ENCODE results near the gene TARDBP.

Gene TARDBP

GRCh38 chr1:11053758-11054137, 41.3 kb downstream of the TARDBP start:
- Histone ChIP-seq H3K36me3 (no peaks in the 10 kb centered on the region), H3K4me3 (ENCODE audit: low read depth in 1 of 2, low read length in 1 of 2) (no peak overlapping the region), H3K9me3 (no peaks in the 10 kb centered on the region)

GRCh38 chr1:11054181-11054580, 41.7 kb downstream of the TARDBP start:
- H3K4me3 ChIP-seq (ENCODE audit: low read depth in 1 of 2, low read length in 1 of 2), result no peak overlapping the region
- peaks cover 23% of the 10 kb centered on the region for H3K27me3 ChIP-seq
- no peaks in the 10 kb centered on the region for H3K36me3 ChIP-seq
- peaks cover 16 to 17% of the 10 kb centered on the region in 2 experiments for H3K4me1 ChIP-seq (ENCODE audit: control insufficient read depth in 1 of 2, insufficient read depth in 1 of 2, low read depth in 1 of 2, low read length in 1 of 2)
- H3K9me3 ChIP-seq, result no peaks in the 10 kb centered on the region
- no peak overlapping the region for H3K27ac ChIP-seq
- no peak for TF ChIP-seq CTCF (IDR thresholded peaks at IDR 0.05)

More at GRCh38 chr1:11053758-11054137, 41.3 kb downstream of the TARDBP start:
- Histone ChIP-seq H3K27ac (no peak overlapping the region), H3K4me1 (ENCODE audit: control insufficient read depth in 1 of 2, insufficient read depth in 1 of 2, low read depth in 1 of 2, low read length in 1 of 2) (peaks cover 11 to 15% of the 10 kb centered on the region in 2 experiments), H3K27me3 (peaks cover 19% of the 10 kb centered on the region)
- TF ChIP-seq CTCF (IDR thresholded peaks at IDR 0.05), result no peak

- Histone ChIP-seq H3K4me3 (ENCODE audit: low read depth in 1 of 2, low read length in 1 of 2) (no peak overlapping the region), H3K36me3 (no peaks in the 10 kb centered on the region), H3K27ac (no peak overlapping the region), H3K4me1 (ENCODE audit: control insufficient read depth in 1 of 2, insufficient read depth in 1 of 2, low read depth in 1 of 2, low read length in 1 of 2) (peaks cover 20 to 22% of the 10 kb centered on the region in 2 experiments), H3K27me3 (peaks cover 27% of the 10 kb centered on the region), H3K9me3 (no peaks in the 10 kb centered on the region)
- no peak for TF ChIP-seq CTCF (IDR thresholded peaks at IDR 0.05)
Measured at GRCh38 chr1:11054666-11055065, 42.2 kb downstream of the TARDBP start.

- peaks cover 27% of the 10 kb centered on the region for H3K27me3 ChIP-seq
- no peak overlapping the region for H3K27ac ChIP-seq
- no peaks in the 10 kb centered on the region for H3K36me3 ChIP-seq
- TF ChIP-seq CTCF (IDR thresholded peaks at IDR 0.05), result no peak
- no peaks in the 10 kb centered on the region for H3K9me3 ChIP-seq
- H3K4me3 ChIP-seq (ENCODE audit: low read depth in 1 of 2, low read length in 1 of 2), result no peak overlapping the region
- H3K4me1 ChIP-seq (ENCODE audit: control insufficient read depth in 1 of 2, insufficient read depth in 1 of 2, low read depth in 1 of 2, low read length in 1 of 2), result peaks cover 27 to 29% of the 10 kb centered on the region in 2 experiments
Measured at GRCh38 chr1:11055676-11056075, 43.2 kb downstream of the TARDBP start.

- H3K27me3 ChIP-seq, result peaks cover 27% of the 10 kb centered on the region
- H3K4me3 ChIP-seq (ENCODE audit: low read depth in 1 of 2, low read length in 1 of 2), result no peak overlapping the region
- no peak overlapping the region for H3K27ac ChIP-seq
- peaks cover 28 to 29% of the 10 kb centered on the region in 2 experiments for H3K4me1 ChIP-seq (ENCODE audit: control insufficient read depth in 1 of 2, insufficient read depth in 1 of 2, low read depth in 1 of 2, low read length in 1 of 2)
- H3K36me3 ChIP-seq, result no peaks in the 10 kb centered on the region
- no peak for TF ChIP-seq CTCF (IDR thresholded peaks at IDR 0.05)
- H3K9me3 ChIP-seq, result no peaks in the 10 kb centered on the region
Measured at GRCh38 chr1:11056504-11056903, 44.0 kb downstream of the TARDBP start.

- Histone ChIP-seq H3K36me3 (no peaks in the 10 kb centered on the region), H3K27ac (no peak overlapping the region)
- no peak for TF ChIP-seq CTCF (IDR thresholded peaks at IDR 0.05)
Measured at GRCh38 chr1:11057477-11057876, 45.0 kb downstream of the TARDBP start.

More at GRCh38 chr1:11057477-11057876, 45.0 kb downstream of the TARDBP start:
- no peaks in the 10 kb centered on the region for H3K9me3 ChIP-seq
- peaks cover 23% of the 10 kb centered on the region for H3K27me3 ChIP-seq
- peaks cover 19 to 20% of the 10 kb centered on the region in 2 experiments for H3K4me1 ChIP-seq (ENCODE audit: control insufficient read depth in 1 of 2, insufficient read depth in 1 of 2, low read depth in 1 of 2, low read length in 1 of 2)
- H3K4me3 ChIP-seq (ENCODE audit: low read depth in 1 of 2, low read length in 1 of 2), result no peak overlapping the region

Measured in neutrophil (primary cell).